Mucosa of stomach (tissue), 1 donor: ENCODE results near the gene VPS35L.

ENCODE experiments used
- H3K27me3 ChIP-seq: one replicate; pipeline ENCODE4 v1.7.0; 2013; ENCODE audit warnings: mild to moderate bottlenecking, low read length; ENCODE audit not compliant: control insufficient read depth, insufficient read depth
- H3K36me3 ChIP-seq: one replicate; pipeline ENCODE4 v1.7.0; 2013; ENCODE audit warnings: low read length; ENCODE audit not compliant: control insufficient read depth, insufficient read depth
- H3K4me1 ChIP-seq: one replicate; pipeline ENCODE4 v1.7.0; 2013; ENCODE audit warnings: mild to moderate bottlenecking, low read length; ENCODE audit not compliant: control insufficient read depth, insufficient read depth
- H3K4me3 ChIP-seq: one replicate; pipeline ENCODE4 v1.7.0; 2013; ENCODE audit warnings: low read length
- H3K9ac ChIP-seq: one replicate; pipeline ENCODE4 v1.7.0; 2013; ENCODE audit warnings: mild to moderate bottlenecking, low read length, moderate library complexity
- H3K9me3 ChIP-seq: one replicate; pipeline ENCODE4 v1.7.0; 2013; ENCODE audit warnings: mild to moderate bottlenecking, low read length, moderate library complexity; ENCODE audit not compliant: control insufficient read depth
- donor health status: Pancreatic carcinoma.

The VPS35L gene, protein sequence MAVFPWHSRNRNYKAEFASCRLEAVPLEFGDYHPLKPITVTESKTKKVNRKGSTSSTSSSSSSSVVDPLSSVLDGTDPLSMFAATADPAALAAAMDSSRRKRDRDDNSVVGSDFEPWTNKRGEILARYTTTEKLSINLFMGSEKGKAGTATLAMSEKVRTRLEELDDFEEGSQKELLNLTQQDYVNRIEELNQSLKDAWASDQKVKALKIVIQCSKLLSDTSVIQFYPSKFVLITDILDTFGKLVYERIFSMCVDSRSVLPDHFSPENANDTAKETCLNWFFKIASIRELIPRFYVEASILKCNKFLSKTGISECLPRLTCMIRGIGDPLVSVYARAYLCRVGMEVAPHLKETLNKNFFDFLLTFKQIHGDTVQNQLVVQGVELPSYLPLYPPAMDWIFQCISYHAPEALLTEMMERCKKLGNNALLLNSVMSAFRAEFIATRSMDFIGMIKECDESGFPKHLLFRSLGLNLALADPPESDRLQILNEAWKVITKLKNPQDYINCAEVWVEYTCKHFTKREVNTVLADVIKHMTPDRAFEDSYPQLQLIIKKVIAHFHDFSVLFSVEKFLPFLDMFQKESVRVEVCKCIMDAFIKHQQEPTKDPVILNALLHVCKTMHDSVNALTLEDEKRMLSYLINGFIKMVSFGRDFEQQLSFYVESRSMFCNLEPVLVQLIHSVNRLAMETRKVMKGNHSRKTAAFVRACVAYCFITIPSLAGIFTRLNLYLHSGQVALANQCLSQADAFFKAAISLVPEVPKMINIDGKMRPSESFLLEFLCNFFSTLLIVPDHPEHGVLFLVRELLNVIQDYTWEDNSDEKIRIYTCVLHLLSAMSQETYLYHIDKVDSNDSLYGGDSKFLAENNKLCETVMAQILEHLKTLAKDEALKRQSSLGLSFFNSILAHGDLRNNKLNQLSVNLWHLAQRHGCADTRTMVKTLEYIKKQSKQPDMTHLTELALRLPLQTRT

DNA sequence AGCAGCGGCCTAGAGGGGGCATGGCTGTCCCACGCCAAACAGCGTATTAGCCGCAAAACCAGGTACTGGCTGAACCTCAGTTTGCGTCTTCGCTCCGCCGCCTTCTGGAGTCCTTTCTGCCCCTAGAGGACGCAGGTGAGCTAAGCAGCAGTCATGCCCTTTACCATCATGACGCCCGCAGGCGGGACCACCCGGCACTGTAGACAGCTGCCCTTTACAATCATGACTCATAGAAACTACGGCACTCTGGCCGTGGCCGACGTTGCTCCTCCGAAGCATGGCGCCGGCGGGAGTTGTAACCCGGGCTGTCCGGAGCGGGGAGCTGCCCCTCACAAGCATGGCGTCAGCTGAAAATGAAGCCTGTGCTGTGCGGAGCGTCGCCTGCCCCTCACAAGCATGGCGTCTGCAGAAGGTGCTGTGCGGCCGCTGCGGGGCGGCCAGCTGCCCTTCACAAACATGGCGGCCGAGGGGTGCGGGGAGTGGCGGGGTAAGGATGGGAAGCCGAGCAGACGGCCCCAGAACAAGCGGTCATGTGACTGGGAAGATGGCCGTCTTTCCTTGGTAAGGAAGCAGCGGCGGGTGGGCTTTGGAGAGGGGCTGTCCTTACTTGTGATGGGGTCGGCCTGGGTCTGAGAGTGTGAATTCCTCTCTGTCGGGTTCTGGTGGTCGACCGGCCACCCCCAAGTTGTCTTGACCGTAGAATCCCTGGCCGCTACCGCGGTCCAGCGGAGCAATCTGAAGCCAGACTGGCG is at the start of gene VPS35L:
TSS of gene VPS35L (plus strand) at position 518 of the 752 bp plus-strand sequence. CDS start at position 545, 27 bp downstream.
- Histone ChIP-seq H3K36me3 (no peaks in the 10 kb centered on the region), H3K9me3 (no peaks in the 10 kb centered on the region), H3K27me3 (no peaks in the 10 kb centered on the region), H3K4me1 (peaks cover 5% of the 10 kb centered on the region), H3K4me3 (peak within 1 kb of the TSS; percentile 56), H3K9ac (peak within 1 kb of the TSS; percentile 91)

DNA sequence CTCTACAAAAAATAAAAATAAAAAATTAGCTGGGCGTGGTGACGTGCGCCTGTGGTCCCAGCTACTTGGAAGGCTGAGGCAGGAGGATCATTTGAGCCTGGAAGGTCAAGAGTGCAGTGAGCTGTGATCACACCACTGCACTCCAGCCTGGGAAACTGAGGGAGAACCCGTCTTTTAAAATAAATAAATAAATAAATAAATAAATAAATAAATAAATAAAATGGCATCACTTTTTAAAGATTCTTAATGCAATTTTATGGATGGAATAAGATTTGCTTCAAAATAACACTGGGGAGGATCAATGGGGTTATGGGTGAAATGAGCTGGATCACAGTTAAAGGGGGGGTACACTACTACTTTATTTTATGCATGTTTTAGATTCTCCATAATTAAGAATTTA is 48.5 kb upstream of the VPS35L start:
- H3K4me1 ChIP-seq, result peaks cover 4% of the 10 kb centered on the region
- no peak overlapping the region for H3K4me3 ChIP-seq
- H3K36me3 ChIP-seq, result peaks cover 16% of the 10 kb centered on the region
- H3K9ac ChIP-seq, result no peak overlapping the region
- no peaks in the 10 kb centered on the region for H3K9me3 ChIP-seq
- no peaks in the 10 kb centered on the region for H3K27me3 ChIP-seq

DNA sequence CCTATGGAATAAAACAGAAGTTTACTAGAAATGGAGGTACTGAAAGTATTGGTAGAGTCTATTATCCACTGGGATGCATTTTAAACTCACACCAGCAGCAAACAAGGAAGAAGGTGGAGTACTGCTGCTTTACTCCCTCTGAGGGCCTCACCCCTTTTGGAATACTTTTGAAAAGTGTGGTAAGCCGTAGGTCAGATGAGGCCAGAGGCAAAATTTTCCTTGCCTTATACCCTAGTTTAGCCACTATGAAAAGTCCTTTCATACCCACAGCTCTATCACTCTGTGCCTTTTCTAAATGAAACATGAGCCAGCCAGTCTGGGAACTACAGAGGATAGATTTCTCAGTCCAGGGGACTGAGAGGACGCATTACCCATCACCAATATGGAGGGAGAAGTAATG is 47.6 kb upstream of the VPS35L start:
- H3K4me1 ChIP-seq, result peaks cover 4% of the 10 kb centered on the region
- no peak overlapping the region for H3K9ac ChIP-seq
- no peaks in the 10 kb centered on the region for H3K9me3 ChIP-seq
- H3K27me3 ChIP-seq, result no peaks in the 10 kb centered on the region
- H3K4me3 ChIP-seq, result no peak overlapping the region
- peaks cover 15% of the 10 kb centered on the region for H3K36me3 ChIP-seq

DNA sequence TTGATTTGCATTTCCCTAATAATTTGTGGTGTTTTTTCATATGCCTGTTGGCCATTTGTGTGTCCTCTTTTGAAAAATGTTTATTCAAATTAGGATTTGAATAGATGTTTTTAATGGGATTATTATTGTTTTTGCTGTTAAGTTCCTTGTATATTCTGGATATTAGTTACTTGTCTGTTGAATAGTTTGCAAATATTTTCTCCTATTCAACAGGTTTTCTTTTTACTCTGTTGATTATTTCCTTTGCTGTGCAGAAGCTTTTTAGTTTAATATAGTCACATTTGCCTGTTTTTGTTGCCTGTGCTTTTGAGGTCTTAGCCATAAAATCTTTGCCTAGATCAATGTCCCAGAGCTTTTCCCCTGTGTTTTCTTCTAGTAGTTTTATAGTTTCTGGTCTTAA is 43.2 kb upstream of the VPS35L start:
- no peaks in the 10 kb centered on the region for H3K27me3 ChIP-seq
- H3K4me3 ChIP-seq, result no peak overlapping the region
- no peak overlapping the region for H3K9ac ChIP-seq
- H3K4me1 ChIP-seq, result peaks cover 13% of the 10 kb centered on the region
- no peaks in the 10 kb centered on the region for H3K9me3 ChIP-seq
- peaks cover 5% of the 10 kb centered on the region for H3K36me3 ChIP-seq

DNA sequence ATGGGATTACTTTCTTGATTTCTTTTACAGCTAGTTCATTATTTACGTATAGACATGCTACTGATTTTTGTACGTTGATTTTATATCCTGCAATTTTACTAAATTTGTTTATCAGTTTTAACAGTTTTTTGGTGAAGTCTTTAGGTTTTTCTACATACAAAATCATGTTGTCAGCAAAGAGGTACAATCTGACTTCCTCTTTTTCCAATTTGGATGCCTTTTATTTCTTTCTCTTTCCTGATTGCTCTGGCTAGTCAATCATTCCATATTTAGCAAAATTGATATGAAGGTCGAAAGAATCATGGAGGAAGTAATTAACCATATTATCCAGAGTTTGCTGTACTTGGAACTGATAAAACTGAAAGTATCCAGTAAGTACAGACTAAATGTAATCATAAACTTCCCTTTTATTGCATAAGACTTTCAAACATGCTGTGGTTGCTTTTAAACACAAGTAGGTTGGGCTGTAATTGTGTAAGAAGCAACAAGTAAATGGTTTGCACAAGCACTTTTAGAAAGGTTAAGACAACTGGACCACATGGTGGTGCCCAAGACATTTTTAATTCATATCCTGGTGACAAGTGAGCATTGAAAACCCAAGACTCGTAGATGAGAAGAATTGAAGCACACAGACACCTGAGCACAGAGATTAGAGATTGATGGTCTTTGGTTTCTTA is 42.0 kb upstream of the VPS35L start:
- H3K27me3 ChIP-seq, result no peaks in the 10 kb centered on the region
- H3K9me3 ChIP-seq, result no peaks in the 10 kb centered on the region
- peaks cover 13% of the 10 kb centered on the region for H3K4me1 ChIP-seq
- no peak overlapping the region for H3K4me3 ChIP-seq
- H3K36me3 ChIP-seq, result peaks cover 2% of the 10 kb centered on the region
- no peak overlapping the region for H3K9ac ChIP-seq

DNA sequence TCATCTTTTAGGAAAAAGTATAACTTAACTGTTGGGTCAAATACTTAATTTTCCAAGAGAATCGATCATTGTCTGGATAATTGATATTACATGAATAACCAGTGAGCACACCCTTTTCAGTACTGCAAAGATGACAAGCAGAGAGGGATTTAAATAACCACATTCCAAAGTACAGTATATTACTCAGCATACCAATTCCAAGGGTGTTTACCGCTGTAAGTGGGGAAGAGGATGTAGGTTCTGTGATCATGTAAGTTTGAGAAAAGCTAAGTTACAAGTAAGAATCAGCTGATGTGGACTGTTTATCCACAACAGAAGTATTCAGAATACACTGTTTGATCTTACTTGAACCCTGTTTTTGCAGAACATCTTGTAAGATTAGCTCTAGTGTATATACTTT is 39.7 kb upstream of the VPS35L start:
- peak overlapping the region; percentile 6 for H3K9ac ChIP-seq
- no peaks in the 10 kb centered on the region for H3K9me3 ChIP-seq
- H3K4me1 ChIP-seq, result peaks cover 13% of the 10 kb centered on the region
- no peak overlapping the region for H3K4me3 ChIP-seq
- no peaks in the 10 kb centered on the region for H3K36me3 ChIP-seq
- no peaks in the 10 kb centered on the region for H3K27me3 ChIP-seq

DNA sequence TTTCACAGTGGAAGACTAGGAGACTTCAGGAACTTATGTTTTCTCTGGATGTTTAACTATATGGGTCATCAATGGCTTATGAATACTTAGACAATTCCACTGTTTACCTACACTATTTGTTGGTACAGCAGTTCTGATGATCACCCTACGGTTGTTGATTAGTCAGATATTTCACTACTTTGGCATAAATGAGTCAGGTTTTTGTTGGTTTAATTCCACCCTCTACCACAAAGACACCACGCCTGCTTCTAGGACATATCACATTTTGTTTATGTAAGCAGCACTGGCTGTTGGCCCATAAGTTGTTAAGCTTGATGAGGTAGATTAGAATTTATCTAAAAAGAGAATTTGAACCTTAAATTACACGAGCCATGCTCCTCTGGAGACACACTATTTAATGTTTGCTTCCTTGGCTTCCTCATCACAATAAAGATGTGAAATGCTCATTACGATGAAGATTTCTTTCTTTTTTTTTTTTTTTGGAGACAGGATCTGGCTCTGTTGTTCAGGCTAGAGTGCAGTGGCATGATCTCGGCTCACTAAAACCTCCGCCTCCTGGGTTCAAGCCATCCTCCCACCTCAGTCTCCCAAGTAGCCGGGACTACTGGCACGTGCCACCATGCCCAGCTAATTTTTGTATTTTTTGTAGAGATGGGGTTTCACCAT is 37.9 kb upstream of the VPS35L start:
- Histone ChIP-seq H3K9ac (no peak overlapping the region), H3K27me3 (no peaks in the 10 kb centered on the region), H3K9me3 (no peaks in the 10 kb centered on the region), H3K36me3 (no peaks in the 10 kb centered on the region), H3K4me1 (peaks cover 19% of the 10 kb centered on the region), H3K4me3 (no peak overlapping the region)

DNA sequence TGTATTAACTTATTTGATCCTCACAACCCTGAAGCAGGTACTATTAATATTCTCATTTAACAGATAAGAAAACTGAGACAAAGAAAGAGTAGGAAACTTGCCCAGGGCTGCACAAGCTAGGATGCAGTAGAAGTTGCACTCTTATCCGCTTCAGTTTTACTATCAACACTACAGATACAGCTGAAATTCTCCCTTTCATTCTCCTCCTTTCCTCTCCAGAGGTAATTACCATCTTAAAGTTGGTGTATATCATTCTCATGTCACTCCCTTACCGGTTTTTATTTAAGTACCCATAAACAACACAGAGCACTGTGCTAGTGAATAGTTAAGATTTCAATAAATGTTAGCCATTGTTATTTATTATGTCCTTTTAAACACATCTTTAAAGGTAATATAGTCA is 37.1 kb upstream of the VPS35L start:
- Histone ChIP-seq H3K4me1 (peaks cover 21% of the 10 kb centered on the region), H3K36me3 (no peaks in the 10 kb centered on the region), H3K27me3 (no peaks in the 10 kb centered on the region), H3K9me3 (no peaks in the 10 kb centered on the region), H3K9ac (no peak overlapping the region), H3K4me3 (no peak overlapping the region)

DNA sequence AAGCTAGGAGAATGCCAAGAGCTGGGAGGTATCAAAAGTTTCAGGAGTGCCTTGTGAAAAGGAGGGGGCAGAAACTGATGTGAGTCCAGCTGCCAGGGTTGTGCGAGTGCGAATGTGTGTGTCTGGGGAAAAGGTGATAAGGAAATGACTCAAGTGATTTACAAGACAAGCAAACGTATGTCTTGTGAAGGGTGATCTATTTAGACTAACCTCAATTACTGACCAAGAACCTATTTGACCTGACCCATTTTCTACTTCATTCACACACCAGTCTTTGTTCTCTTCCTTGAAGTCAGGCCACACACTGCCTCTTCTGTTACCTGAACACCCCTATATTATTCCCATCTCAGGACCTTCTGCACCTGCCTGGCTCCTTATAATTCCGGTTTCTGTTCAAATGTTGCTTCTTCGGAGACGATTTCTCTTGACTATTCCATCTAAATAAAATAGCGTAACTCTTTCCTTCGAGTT is 34.6 kb upstream of the VPS35L start:
- H3K4me3 ChIP-seq, result peak overlapping the region; percentile 43
- no peaks in the 10 kb centered on the region for H3K36me3 ChIP-seq
- H3K9ac ChIP-seq, result peak overlapping the region; percentile 78
- no peaks in the 10 kb centered on the region for H3K27me3 ChIP-seq
- no peaks in the 10 kb centered on the region for H3K9me3 ChIP-seq
- H3K4me1 ChIP-seq, result peaks cover 12% of the 10 kb centered on the region

DNA sequence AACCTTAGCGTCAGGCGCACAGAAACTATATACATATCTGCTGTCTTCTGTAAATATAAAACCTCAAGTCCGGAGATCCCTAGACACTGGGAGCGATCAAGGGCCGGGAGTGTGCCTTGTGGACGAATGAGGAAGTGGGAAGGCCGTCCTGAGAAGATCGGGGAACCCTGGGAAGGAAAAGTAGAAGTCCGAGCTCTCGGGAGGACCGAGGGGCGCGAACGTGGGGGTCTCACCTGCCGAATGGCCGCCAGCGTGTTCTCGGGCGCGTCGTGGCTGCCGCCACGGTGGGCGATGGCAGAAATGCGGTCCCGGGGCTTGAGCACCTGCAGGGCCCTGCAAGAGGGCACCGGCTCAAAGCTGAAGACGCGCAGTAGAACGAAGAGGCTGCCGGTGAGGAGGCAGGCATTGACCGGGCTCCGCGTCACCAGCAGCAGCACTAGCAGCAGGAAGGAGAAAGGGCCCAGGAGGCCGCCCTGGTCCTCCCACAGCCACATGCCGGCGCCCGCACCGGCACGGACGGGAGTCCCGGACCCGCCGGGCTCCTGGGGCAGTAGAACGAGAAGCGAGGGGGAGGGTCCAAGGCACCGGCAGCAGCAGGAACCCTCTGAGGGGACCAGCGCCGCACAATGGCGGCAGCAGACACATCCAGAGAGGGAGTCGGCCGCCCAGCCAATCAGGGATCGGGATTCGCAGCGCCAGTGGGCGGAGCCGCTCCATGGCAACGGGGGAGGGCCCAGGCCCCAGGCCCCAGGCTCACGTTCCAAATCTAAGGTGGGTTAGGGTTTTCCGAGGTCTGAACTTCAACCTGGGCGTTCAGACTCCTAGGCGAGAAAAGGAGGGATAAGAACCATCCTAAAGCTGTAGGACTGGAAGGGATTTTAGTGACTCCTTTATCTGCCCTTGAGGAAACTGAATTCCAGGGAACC is 33.8 kb upstream of the VPS35L start, which contains the start of gene GDE1:
TSS of gene GDE1 (minus strand) at position 628 of the 926 bp plus-strand sequence. CDS start at position 494, 134 bp downstream.
- H3K9me3 ChIP-seq, result no peaks in the 10 kb centered on the region
- H3K4me1 ChIP-seq, result peaks cover 7% of the 10 kb centered on the region
- H3K4me3 ChIP-seq, result peak within 1 kb of the TSS; percentile 43
- H3K9ac ChIP-seq, result peak within 1 kb of the TSS; percentile 78
- no peaks in the 10 kb centered on the region for H3K27me3 ChIP-seq
- no peaks in the 10 kb centered on the region for H3K36me3 ChIP-seq
